Panc1 (cell line): ENCODE results near the gene FAM117B. TPM values are rescaled to one million over a fixed set of nuclear protein-coding genes. Genes with fewer than 3 reads are reported as not detected.

Experiments used
- ATAC-seq: fragments of 200-7000 bp; cut with Tn5 transposase; 2 replicates; pipeline ENCODE4 v1.9.1; 2020; ENCODE audit warnings: mild to moderate bottlenecking, moderate library complexity
- BruUV-seq: library from RNA; stranded (reverse); fragments of 400-500 nt; replicated peaks from 2 replicates; lab custom pipeline; 2021; lab: Mats Ljungman, UMichigan
- CTCF ChIA-PET: fragments of 300-600 bp; sonication (Branson Sonifier 250); formaldehyde crosslinking; loops from one replicate; lab custom pipeline; 2022; ENCODE audit warnings: antibody characterized with exemption; lab: Charles Lee
- POLR2A ChIA-PET: fragments of 300-600 bp; sonication (Branson Sonifier 250); formaldehyde crosslinking; loops from one replicate; lab custom pipeline; 2022; ENCODE audit warnings: antibody characterized with exemption; lab: Charles Lee
- DNase-seq: peaks from one replicate; pipeline ENCODE4 v3.0.0-alpha.2; 2010; ENCODE audit warnings: low read depth, low spot score
- H3K27ac ChIP-seq: 2 replicates; pipeline ENCODE4 v1.5.1; 2011; ENCODE audit warnings: mild to moderate bottlenecking, low read length, inconsistent platforms
- H3K27me3 ChIP-seq: fragments of 200-500 bp; sonication (Bioruptor generic); 2 replicates; pipeline ENCODE4 v1.6.0; 2014; ENCODE audit warnings: low read length, inconsistent platforms; ENCODE audit not compliant: control insufficient read depth, insufficient read depth
- H3K36me3 ChIP-seq: fragments of 200-500 bp; sonication (Bioruptor generic); 2 replicates; pipeline ENCODE4 v1.5.1; 2014; ENCODE audit warnings: inconsistent platforms, mild to moderate bottlenecking, low read length, moderate library complexity; ENCODE audit not compliant: control insufficient read depth, insufficient read depth
- H3K4me1 ChIP-seq: 2 replicates; pipeline ENCODE4 v1.5.1; 2011; ENCODE audit warnings: inconsistent platforms, mild to moderate bottlenecking, low read length, moderate library complexity; ENCODE audit not compliant: control insufficient read depth, insufficient read depth
- H3K4me3 ChIP-seq, 2 experiments: 2 replicates each; pipeline ENCODE4 v1.5.1; 2011 to 2012; ENCODE audit warnings: low read depth in 2 of 2, low read length in 2 of 2, mild to moderate bottlenecking in 2 of 2, inconsistent platforms in 1 of 2, moderate library complexity in 1 of 2
- H3K9me3 ChIP-seq: fragments of 200-500 bp; sonication (Bioruptor generic); 2 replicates; pipeline ENCODE4 v1.5.1; 2014; ENCODE audit warnings: low read depth, mild to moderate bottlenecking, inconsistent platforms, low read length, moderate library complexity; ENCODE audit not compliant: control insufficient read depth, insufficient read depth
- CTCF ChIP-seq: fragments of 450-650 bp; IDR thresholded peaks from 2 replicates; pipeline ENCODE4 v1.5.1; 2017; ENCODE audit warnings: mild to moderate bottlenecking
- POLR2AphosphoS5 ChIP-seq: IDR thresholded peaks from 2 replicates; pipeline ENCODE4 v1.6.1; 2012; ENCODE audit warnings: mild to moderate bottlenecking, low read depth, low read length, moderate library complexity
- REST ChIP-seq, 2 experiments: IDR thresholded peaks; 2 replicates each; pipeline ENCODE4 v1.6.1; 2011 to 2012; ENCODE audit warnings: low read depth in 2 of 2, control low read depth in 1 of 2, low read length in 1 of 2, mild to moderate bottlenecking in 1 of 2, moderate library complexity in 1 of 2; ENCODE audit not compliant: insufficient read depth in 1 of 2
- SIN3A ChIP-seq: IDR thresholded peaks from 2 replicates; pipeline ENCODE4 v1.6.1; 2012; ENCODE audit warnings: low read depth, mild to moderate bottlenecking, low read length, moderate library complexity, borderline replicate concordance; ENCODE audit not compliant: insufficient read depth
- TCF7L2 ChIP-seq: IDR thresholded peaks from 2 replicates; pipeline ENCODE4 v1.6.1; 2011; ENCODE audit warnings: mild to moderate bottlenecking, low read depth, low read length, inconsistent platforms
- in situ Hi-C: cut with HindIII; loops from 2 replicates; pipeline ENCODE4 v1.10.0; 2016; ENCODE audit warnings: low sequenced_read_pairs, low pct_unique_long_range_greater_than_20kb
- intact Hi-C: fragments of 100-400 bp; cut with micrococcal nuclease; formaldehyde crosslinking; loops from one replicate; pipeline ENCODE4 v1.10.0; 2022; ENCODE audit not compliant: unreplicated experiment
- total RNA-seq: library from RNA; stranded (reverse); gene quantifications from one replicate; pipeline ENCODE4 v1.2.1, GENCODE V29; 2021; ENCODE audit not compliant: unreplicated experiment

The FAM117B gene
- total RNA-seq, 1 experiment from 2014 or later = 7.8 TPM

GRCh38 chr2:202764991-202765390 is 130.2 kb downstream of the FAM117B start:
- H3K9me3 ChIP-seq = no peaks in the 10 kb centered on the region
- ChIA-PET POLR2A (interaction anchor here (0.6 kb wide), 1 partner anchor 493 kb away, joined by 5 read pairs; no protein-coding TSS in a partner anchor), CTCF (no interaction called here)
- TF ChIP-seq POLR2AphosphoS5 (no peak), SIN3A (no peak), CTCF (no peak), REST (IDR thresholded peaks at IDR 0.05; ENCODE audit: insufficient read depth in 1 of 2, low read depth in 2 of 2, low read length in 1 of 2) (no peak), TCF7L2 (no peak)
- intact Hi-C loops (no loop called here), in situ Hi-C loops (no loop called here)
- no peaks in the 10 kb centered on the region for H3K27me3 ChIP-seq
- H3K4me3 ChIP-seq = no peak overlapping the region
- no peaks in the 10 kb centered on the region for H3K36me3 ChIP-seq
- DNase-seq (no peak), ATAC-seq (no peak)
- BruUV-seq = no TSS peak
- no peaks in the 10 kb centered on the region for H3K4me1 ChIP-seq
- no peak overlapping the region for H3K27ac ChIP-seq

- TF ChIP-seq POLR2AphosphoS5 (no peak), CTCF (no peak), TCF7L2 (no peak), SIN3A (no peak), REST (IDR thresholded peaks at IDR 0.05; ENCODE audit: insufficient read depth in 1 of 2, low read depth in 2 of 2, low read length in 1 of 2) (no peak)
- Histone ChIP-seq H3K27ac (no peak overlapping the region), H3K4me3 (no peak overlapping the region), H3K27me3 (no peaks in the 10 kb centered on the region), H3K36me3 (no peaks in the 10 kb centered on the region), H3K4me1 (no peaks in the 10 kb centered on the region), H3K9me3 (no peaks in the 10 kb centered on the region)
- intact Hi-C loops = no loop called here
- DNase-seq = no peak
- in situ Hi-C loops = no loop called here
- ATAC-seq = no peak
- BruUV-seq = no TSS peak
- ChIA-PET CTCF (no interaction called here), POLR2A (interaction anchor here (0.6 kb wide), 1 partner anchor 494 kb away, joined by 5 read pairs; no protein-coding TSS in a partner anchor)
These were observed 130.7 kb downstream of the FAM117B start for GRCh38 chr2:202765436-202765835.
